SK-N-SH treated with all-trans-retinoic acid at 6 μM for 48 hours (cell line): ENCODE data around the gene GRPEL2.
"Not testable (repeated sequence)": the region's sequence is repeated elsewhere in the genome, so short reads cannot be mapped to it uniquely, and the experiment has no call there.

Experiments used
- ATAC-seq: fragments of 200-7000 bp; cut with Tn5 transposase; 3 replicates; pipeline ENCODE4 v1.9.1; 2020; ENCODE audit warnings: mild to moderate bottlenecking, moderate library complexity
- ARNTL ChIP-seq: fragments of 450-650 bp; formaldehyde crosslinking; IDR thresholded peaks from 2 replicates; pipeline ENCODE4 v1.5.0; 2020; ENCODE audit warnings: low read depth, mild to moderate bottlenecking, moderate library complexity, borderline replicate concordance
- BACH2 ChIP-seq: fragments of 250-450 bp; sonication (Bioruptor Pico); IDR thresholded peaks from 2 replicates; pipeline ENCODE4 v1.9.0; 2021; ENCODE audit warnings: mild to moderate bottlenecking, borderline replicate concordance
- CREB5 ChIP-seq: fragments of 250-450 bp; sonication (Bioruptor Pico); IDR thresholded peaks from 2 replicates; pipeline ENCODE4 v1.5.1; 2020; ENCODE audit warnings: low read depth, mild to moderate bottlenecking, moderate library complexity
- CSDC2 ChIP-seq: fragments of 250-450 bp; sonication (Bioruptor Pico); IDR thresholded peaks from 2 replicates; pipeline ENCODE4 v1.5.0; 2020; ENCODE audit warnings: mild to moderate bottlenecking, moderate library complexity
- ESRRG ChIP-seq: fragments of 250-450 bp; sonication (Bioruptor Pico); IDR thresholded peaks from 2 replicates; pipeline ENCODE4 v1.6.1; 2021; ENCODE audit warnings: mild to moderate bottlenecking
- GLIS3 ChIP-seq: fragments of 250-450 bp; sonication (Bioruptor Pico); IDR thresholded peaks from 2 replicates; pipeline ENCODE4 v1.5.0; 2020; ENCODE audit warnings: mild to moderate bottlenecking, moderate library complexity
- ISL1 ChIP-seq: fragments of 250-450 bp; sonication (Bioruptor Pico); IDR thresholded peaks from 2 replicates; pipeline ENCODE4 v2.1.2; 2022; ENCODE audit warnings: mild to moderate bottlenecking, moderate library complexity
- OSR1 ChIP-seq: fragments of 250-450 bp; sonication (Bioruptor Pico); IDR thresholded peaks from 2 replicates; pipeline ENCODE4 v1.8.0; 2022; ENCODE audit warnings: moderate library complexity, mild to moderate bottlenecking, inconsistent platforms
- POU6F1 ChIP-seq: fragments of 250-450 bp; sonication (Bioruptor Pico); IDR thresholded peaks from 2 replicates; pipeline ENCODE4 v1.8.0; 2021; ENCODE audit warnings: low read depth, mild to moderate bottlenecking, moderate library complexity, borderline replicate concordance
- PPARA ChIP-seq: fragments of 250-450 bp; sonication (Bioruptor Pico); IDR thresholded peaks from 2 replicates; pipeline ENCODE4 v1.5.0; 2020; ENCODE audit warnings: mild to moderate bottlenecking, borderline replicate concordance
- RARB ChIP-seq: fragments of 250-450 bp; sonication (Bioruptor Pico); IDR thresholded peaks from 2 replicates; pipeline ENCODE4 v1.8.0; 2021; ENCODE audit warnings: mild to moderate bottlenecking, moderate library complexity
- TOX ChIP-seq: fragments of 250-450 bp; sonication (Bioruptor Pico); IDR thresholded peaks from 2 replicates; pipeline ENCODE4 v1.8.0; 2021; ENCODE audit warnings: mild to moderate bottlenecking, moderate library complexity, borderline replicate concordance
- TSHZ2 ChIP-seq: fragments of 250-450 bp; sonication (Bioruptor Pico); IDR thresholded peaks from 2 replicates; pipeline ENCODE4 v1.5.0; 2020; ENCODE audit warnings: mild to moderate bottlenecking, moderate library complexity
- ZC3H10 ChIP-seq: fragments of 250-450 bp; sonication (Bioruptor Pico); IDR thresholded peaks from 2 replicates; pipeline ENCODE4 v1.5.1; 2021; ENCODE audit warnings: mild to moderate bottlenecking, moderate library complexity
- ZFP3 ChIP-seq: fragments of 250-450 bp; sonication (Bioruptor Pico); IDR thresholded peaks from 2 replicates; pipeline ENCODE4 v1.5.0; 2020; ENCODE audit warnings: mild to moderate bottlenecking, moderate library complexity
- ZNF565 ChIP-seq: fragments of 450-650 bp; formaldehyde crosslinking; conservative IDR thresholded peaks from 2 replicates; pipeline ENCODE4 v1.5.0; 2020; ENCODE audit warnings: low read depth, mild to moderate bottlenecking, moderate library complexity
- ZNF70 ChIP-seq: fragments of 450-650 bp; formaldehyde crosslinking; IDR thresholded peaks from 2 replicates; pipeline ENCODE4 v1.5.0; 2020; ENCODE audit warnings: mild to moderate bottlenecking, moderate library complexity
- ZNF8 ChIP-seq: fragments of 450-650 bp; formaldehyde crosslinking; IDR thresholded peaks from 2 replicates; pipeline ENCODE4 v1.5.0; 2020; ENCODE audit warnings: mild to moderate bottlenecking, moderate library complexity
- TF ChIP-seq, protein P1 (sequence below): fragments of 250-450 bp; sonication (Bioruptor Pico); IDR thresholded peaks from 2 replicates; pipeline ENCODE4 v1.8.0; 2020; ENCODE audit warnings: mild to moderate bottlenecking, moderate library complexity, borderline replicate concordance

Gene GRPEL2

DNA sequence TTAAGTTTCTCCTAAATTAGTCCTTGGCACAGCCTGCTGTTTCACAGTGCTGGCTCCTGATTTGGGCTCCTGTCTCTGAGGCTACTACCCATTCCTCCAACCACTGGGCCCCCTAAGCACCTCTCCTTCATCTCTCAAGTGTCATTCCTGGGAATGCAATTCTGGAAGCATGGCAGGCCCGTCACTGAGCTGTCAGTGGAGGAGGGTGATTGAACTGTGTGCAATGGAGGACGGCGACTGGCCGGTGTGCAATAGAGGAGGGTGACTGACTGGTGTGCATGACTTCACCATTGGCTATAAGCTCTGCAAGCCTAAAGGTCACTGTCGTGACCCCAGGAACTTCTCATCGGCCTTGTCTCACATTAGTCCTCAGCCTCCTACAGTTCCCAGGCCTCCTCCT, 46.2 kb downstream of the GRPEL2 start:
- ATAC-seq, result no peak
- no peak for TF ChIP-seq CREB5
- TF ChIP-seq, protein P1, sequence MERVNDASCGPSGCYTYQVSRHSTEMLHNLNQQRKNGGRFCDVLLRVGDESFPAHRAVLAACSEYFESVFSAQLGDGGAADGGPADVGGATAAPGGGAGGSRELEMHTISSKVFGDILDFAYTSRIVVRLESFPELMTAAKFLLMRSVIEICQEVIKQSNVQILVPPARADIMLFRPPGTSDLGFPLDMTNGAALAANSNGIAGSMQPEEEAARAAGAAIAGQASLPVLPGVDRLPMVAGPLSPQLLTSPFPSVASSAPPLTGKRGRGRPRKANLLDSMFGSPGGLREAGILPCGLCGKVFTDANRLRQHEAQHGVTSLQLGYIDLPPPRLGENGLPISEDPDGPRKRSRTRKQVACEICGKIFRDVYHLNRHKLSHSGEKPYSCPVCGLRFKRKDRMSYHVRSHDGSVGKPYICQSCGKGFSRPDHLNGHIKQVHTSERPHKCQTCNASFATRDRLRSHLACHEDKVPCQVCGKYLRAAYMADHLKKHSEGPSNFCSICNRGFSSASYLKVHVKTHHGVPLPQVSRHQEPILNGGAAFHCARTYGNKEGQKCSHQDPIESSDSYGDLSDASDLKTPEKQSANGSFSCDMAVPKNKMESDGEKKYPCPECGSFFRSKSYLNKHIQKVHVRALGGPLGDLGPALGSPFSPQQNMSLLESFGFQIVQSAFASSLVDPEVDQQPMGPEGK (CRISPR knock-in tag), result no peak
- no peak for TF ChIP-seq ZNF565 (CRISPR knock-in tag)
- no peak for TF ChIP-seq ZC3H10 (CRISPR knock-in tag)
- TF ChIP-seq ARNTL (CRISPR knock-in tag), result no peak
- TF ChIP-seq ISL1 (CRISPR knock-in tag), result no peak
- no peak for TF ChIP-seq RARB

- no peak for TF ChIP-seq ZFP3 (CRISPR knock-in tag)
- no peak for TF ChIP-seq POU6F1
- no peak for TF ChIP-seq CREB5
- TF ChIP-seq, protein P1 (CRISPR knock-in tag), result no peak
- no peak for TF ChIP-seq ZNF565 (CRISPR knock-in tag)
- no peak for TF ChIP-seq GLIS3 (CRISPR knock-in tag)
- TF ChIP-seq ZNF70, result no peak
- TF ChIP-seq OSR1, result no peak
- TF ChIP-seq TOX (CRISPR knock-in tag), result no peak
- TF ChIP-seq ARNTL (CRISPR knock-in tag), result no peak
- TF ChIP-seq CSDC2 (CRISPR knock-in tag), result no peak
- TF ChIP-seq ZC3H10 (CRISPR knock-in tag), result no peak
- TF ChIP-seq PPARA (CRISPR knock-in tag), result no peak
- no peak for TF ChIP-seq ISL1 (CRISPR knock-in tag)
- no peak for TF ChIP-seq BACH2 (CRISPR knock-in tag)
- no peak for TF ChIP-seq ESRRG (CRISPR knock-in tag)
- no peak for TF ChIP-seq TSHZ2
- no peak for TF ChIP-seq RARB
- no peak for TF ChIP-seq ZNF8 (CRISPR knock-in tag)
- ATAC-seq, result peak; percentile 77
These were observed 47.4 kb downstream of the GRPEL2 start for GRCh38 chr5:149392718-149393117.

GRCh38 chr5:149394996-149395395, 49.7 kb downstream of the GRPEL2 start:
- ATAC-seq, result not testable (repeated sequence)
- peak; percentile 98 for TF ChIP-seq ZNF70
